ENCODE results near the gene C1D.

Gene C1D

DNA sequence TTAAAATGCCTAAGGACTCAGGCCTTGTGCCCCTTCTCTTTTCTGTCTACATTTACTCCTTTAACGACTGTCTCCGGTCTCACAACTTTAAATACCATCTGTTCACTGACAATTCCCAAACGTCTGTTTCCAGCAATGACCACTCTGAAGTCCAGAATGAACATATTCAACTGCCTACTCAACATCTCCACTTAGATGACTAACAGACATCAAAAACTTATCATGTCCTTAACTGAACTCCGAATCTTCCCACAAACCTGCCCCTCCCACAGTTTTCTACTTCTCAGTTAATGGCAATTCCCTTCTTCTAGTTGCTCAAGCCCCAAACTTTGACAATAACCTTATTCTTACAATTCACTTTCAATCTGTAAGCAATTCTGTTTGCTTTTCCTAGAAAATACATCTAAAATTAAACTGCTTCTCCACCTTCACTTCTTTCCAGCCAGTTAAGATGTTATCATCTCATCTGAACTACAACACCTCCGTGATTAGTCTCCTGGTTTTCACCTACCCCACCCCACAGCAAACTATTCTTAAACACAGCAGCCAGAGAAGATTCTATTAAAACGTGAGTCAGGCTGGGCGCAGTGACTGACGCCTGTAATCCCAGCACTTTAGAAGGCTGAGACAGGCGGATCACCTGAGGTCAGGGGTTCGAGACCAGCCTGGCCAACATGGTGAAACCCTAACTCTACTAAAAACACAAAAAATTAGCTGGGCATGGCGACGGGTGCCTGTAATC, 2.8 kb downstream of the C1D start:
- no peak overlapping the region for H3K4me3 ChIP-seq (ENCODE audit: low read length)
- TF ChIP-seq, protein P1, sequence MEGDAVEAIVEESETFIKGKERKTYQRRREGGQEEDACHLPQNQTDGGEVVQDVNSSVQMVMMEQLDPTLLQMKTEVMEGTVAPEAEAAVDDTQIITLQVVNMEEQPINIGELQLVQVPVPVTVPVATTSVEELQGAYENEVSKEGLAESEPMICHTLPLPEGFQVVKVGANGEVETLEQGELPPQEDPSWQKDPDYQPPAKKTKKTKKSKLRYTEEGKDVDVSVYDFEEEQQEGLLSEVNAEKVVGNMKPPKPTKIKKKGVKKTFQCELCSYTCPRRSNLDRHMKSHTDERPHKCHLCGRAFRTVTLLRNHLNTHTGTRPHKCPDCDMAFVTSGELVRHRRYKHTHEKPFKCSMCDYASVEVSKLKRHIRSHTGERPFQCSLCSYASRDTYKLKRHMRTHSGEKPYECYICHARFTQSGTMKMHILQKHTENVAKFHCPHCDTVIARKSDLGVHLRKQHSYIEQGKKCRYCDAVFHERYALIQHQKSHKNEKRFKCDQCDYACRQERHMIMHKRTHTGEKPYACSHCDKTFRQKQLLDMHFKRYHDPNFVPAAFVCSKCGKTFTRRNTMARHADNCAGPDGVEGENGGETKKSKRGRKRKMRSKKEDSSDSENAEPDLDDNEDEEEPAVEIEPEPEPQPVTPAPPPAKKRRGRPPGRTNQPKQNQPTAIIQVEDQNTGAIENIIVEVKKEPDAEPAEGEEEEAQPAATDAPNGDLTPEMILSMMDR (conservative IDR thresholded peaks at IDR 0.05; ENCODE audit: low read depth, low read length), result no peak
- no peak for DNase-seq (ENCODE audit: low read depth)

DNA sequence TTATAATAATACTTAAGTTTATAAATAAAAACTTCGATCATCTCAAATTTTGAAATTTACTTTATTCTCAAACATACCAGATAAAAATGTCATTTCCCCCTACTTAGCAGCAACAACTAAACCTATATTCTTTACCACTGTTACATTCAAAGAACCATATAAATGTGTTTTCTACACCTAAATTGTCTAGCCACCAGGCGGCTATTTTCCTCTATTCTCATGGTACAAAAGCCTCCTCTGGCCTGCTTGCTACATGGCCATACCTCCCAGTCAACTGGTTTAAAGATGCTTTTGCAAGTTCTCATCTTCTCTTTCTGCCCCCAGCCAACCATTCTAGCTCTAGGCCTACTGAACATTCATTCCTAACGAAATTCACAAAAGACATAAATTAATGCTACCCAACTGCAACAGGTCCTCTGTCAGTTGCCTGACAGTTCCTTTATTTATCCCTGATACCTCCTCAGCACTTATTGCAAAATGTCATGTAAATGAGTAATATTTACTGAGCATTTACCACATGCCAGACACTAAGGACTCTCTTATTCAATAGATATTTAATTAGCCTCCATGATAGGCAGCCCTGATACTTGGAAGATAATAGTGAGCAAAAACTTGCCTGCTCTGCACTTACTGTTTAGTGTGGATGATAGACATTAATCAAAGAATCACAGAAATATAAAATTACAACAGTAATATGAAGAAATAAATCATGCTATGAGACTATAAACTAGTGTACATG, 5.0 kb downstream of the C1D start:
- TF ChIP-seq, protein P1 (conservative IDR thresholded peaks at IDR 0.05; ENCODE audit: low read depth, low read length), result no peak
- DNase-seq (ENCODE audit: low read depth), result no peak
- H3K4me3 ChIP-seq (ENCODE audit: low read length), result no peak overlapping the region

DNA sequence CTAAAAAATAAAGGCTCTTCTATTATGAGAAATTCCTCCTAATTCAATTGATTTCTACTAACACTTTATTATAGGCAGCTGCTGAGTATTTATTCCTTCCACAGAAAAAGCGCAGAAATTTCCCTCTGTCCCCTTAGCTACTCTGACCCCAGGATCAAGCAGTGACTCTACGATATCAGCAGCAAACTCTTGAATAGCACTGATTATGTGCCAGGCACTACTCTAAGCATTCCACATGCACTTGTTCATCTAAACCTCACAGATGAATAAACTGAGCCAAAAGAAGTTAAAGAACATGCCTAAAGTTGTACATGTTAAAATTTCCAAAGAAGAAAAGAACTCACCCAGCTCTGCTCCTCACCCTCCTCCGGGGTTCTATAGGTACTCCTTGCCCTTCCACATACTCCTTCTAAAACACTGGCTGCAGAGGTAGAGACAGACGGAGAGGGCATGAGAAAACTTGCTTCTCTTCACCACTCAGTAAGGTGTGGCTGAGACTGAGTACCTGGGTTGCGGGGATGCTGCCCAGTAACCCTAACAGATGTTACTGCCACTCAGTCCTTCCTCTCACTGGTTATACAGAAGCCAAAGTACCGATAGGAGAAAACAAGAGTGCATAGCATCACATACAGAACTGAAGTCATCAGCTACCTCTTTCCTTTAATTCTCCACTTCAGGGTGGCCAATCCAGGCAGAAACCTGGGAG, 9.9 kb downstream of the C1D start:
- H3K4me3 ChIP-seq (ENCODE audit: low read length), result no peak overlapping the region
- no peak for DNase-seq (ENCODE audit: low read depth)
- TF ChIP-seq, protein P1 (conservative IDR thresholded peaks at IDR 0.05; ENCODE audit: low read depth, low read length), result no peak

DNA sequence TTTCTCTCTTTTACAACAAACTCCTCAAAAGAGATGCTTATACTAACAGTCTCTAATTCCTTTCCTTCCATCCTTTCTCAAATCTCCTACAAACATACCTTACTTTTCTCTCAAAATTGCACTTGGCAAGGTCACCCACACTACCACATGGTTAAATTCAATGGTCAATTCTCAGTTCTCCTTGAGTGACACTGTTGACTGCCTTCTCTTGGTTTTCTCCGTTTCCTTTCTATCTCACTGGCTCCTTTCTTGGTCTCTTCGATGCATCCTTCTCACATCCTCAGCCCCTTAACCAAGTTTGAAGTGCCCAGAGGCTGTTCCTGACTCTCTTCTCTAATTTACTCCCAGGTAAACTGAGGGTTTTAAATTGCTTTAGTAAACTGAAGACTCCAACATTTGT, 12.5 kb downstream of the C1D start:
- DNase-seq (ENCODE audit: low read depth), result no peak
- H3K4me3 ChIP-seq (ENCODE audit: low read length), result no peak overlapping the region
- TF ChIP-seq, protein P1 (conservative IDR thresholded peaks at IDR 0.05; ENCODE audit: low read depth, low read length), result no peak

DNA sequence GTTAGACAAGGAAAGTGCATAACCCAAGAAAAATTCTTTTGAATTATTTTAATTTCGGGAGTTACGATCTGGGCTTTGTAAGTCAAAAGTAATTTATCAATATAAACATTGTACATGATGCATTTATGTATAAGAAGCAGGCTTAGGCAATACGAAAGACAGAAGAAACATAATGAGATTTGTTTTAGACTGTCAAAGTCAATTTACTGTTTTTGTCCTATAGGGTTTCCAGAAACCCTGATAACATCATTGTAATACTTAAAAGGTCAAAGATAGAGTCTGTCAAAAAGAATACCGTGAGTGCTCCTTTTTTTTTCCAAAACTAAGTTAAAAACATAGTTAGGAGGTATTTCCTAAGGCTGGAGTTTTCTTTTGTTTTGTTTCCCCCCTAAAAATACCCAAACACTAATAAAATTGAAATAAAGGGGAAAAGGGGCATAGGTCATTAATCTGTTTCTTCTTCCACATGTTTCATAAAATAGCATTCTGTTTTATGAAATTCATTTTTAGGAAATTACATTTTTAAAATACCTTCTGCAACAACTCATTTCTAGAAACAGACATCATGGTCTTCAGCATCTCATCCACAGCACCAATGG, 16.1 kb downstream of the C1D start:
- DNase-seq (ENCODE audit: low read depth), result no peak

DNA sequence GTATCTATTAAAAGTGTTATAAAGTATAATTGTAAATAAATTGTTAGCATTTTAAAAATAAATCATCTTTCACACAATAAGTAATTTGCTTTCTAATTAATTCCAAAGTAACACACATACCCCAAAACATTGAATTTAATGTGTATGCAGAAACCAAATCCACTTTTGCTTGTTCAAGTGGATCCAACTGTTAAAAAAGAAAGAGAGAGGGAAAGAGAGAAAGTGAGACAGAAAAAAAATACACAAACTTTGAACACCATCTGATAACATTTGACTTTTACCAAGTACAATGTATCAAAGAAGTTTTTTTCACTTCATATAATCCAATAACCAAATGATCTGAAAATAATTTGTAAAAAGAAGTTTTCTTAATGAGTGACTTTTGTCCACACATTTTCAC, 16.6 kb downstream of the C1D start:
- H3K4me3 ChIP-seq (ENCODE audit: low read length), result no peak overlapping the region
- no peak for DNase-seq (ENCODE audit: low read depth)
- TF ChIP-seq, protein P1 (conservative IDR thresholded peaks at IDR 0.05; ENCODE audit: low read depth, low read length), result no peak

More for the DNA sequence above, 16.1 kb downstream of the C1D start:
- no peak overlapping the region for H3K4me3 ChIP-seq (ENCODE audit: low read length)
- TF ChIP-seq, protein P1 (conservative IDR thresholded peaks at IDR 0.05; ENCODE audit: low read depth, low read length), result no peak
